ENCODE measurements around the gene PLA2G3.

PLA2G3 gene

GRCh38 chr22:31148488-31148887 lies 8.2 kb upstream of the PLA2G3 start:
- no peak for DNase-seq

- no peak for DNase-seq
These were observed 3.9 kb upstream of the PLA2G3 start for GRCh38 chr22:31144223-31144622.

GRCh38 chr22:31143537-31143936 lies 3.2 kb upstream of the PLA2G3 start:
- DNase-seq, result peak in 12 of 56 donors; percentile 6 to 38 (median 15)

- DNase-seq, result peak in 1 of 56 donors; percentile 11
These were observed 2.7 kb upstream of the PLA2G3 start for GRCh38 chr22:31143038-31143437.

- no peak for DNase-seq
These were observed 2.0 kb upstream of the PLA2G3 start for GRCh38 chr22:31142285-31142684.

- no peak for DNase-seq
These were observed 1.2 kb upstream of the PLA2G3 start for GRCh38 chr22:31141551-31141950.

- no peak for DNase-seq
These were observed 438 bp upstream of the PLA2G3 start for GRCh38 chr22:31140746-31141145.

- DNase-seq, result no peak
These were observed 1.2 kb downstream of the PLA2G3 start for GRCh38 chr22:31139066-31139465.

- DNase-seq, result no peak
These were observed 2.2 kb downstream of the PLA2G3 start for GRCh38 chr22:31138126-31138525.

GRCh38 chr22:31137721-31138120 lies 2.6 kb downstream of the PLA2G3 start:
- DNase-seq, result no peak

- DNase-seq, result no peak
These were observed 3.6 kb downstream of the PLA2G3 start for GRCh38 chr22:31136711-31137110.

GRCh38 chr22:31136155-31136554 lies 4.2 kb downstream of the PLA2G3 start:
- DNase-seq, result no peak

- DNase-seq, result no peak
These were observed 4.6 kb downstream of the PLA2G3 start for GRCh38 chr22:31135706-31136105.

GRCh38 chr22:31134688-31135087 lies 5.6 kb downstream of the PLA2G3 start:
- no peak for DNase-seq

- DNase-seq, result no peak
These were observed 6.4 kb downstream of the PLA2G3 start for GRCh38 chr22:31133911-31134310.

- no peak for DNase-seq
These were observed 9.4 kb downstream of the PLA2G3 start for GRCh38 chr22:31130873-31131272.

- DNase-seq, result no peak
These were observed 12.2 kb downstream of the PLA2G3 start for GRCh38 chr22:31128156-31128555.

GRCh38 chr22:31127181-31127772 lies 13.0 kb downstream of the PLA2G3 start:
- no peak for DNase-seq

- no peak for DNase-seq
These were observed 13.5 kb downstream of the PLA2G3 start for GRCh38 chr22:31126869-31127175.

GRCh38 chr22:31126128-31126868 lies 14.0 kb downstream of the PLA2G3 start:
- DNase-seq, result no peak

- no peak for DNase-seq
These were observed 14.7 kb downstream of the PLA2G3 start for GRCh38 chr22:31125521-31126117.

GRCh38 chr22:31124811-31125465 lies 15.4 kb downstream of the PLA2G3 start:
- DNase-seq, result no peak

GRCh38 chr22:31124290-31124689 lies 16.0 kb downstream of the PLA2G3 start:
- DNase-seq, result no peak

Measured in amygdala (tissue), 56 donors.